ENCODE measurements around the gene G6PC3. TPM values are rescaled to one million over a fixed set of nuclear protein-coding genes. Genes with fewer than 3 reads are reported as not detected.
A peak's percentile ranks its signal among the peaks of the same experiment; 100 is the strongest.

The G6PC3 gene
- total and polyA plus RNA-seq, 12 donors = 28.9 to 114 (median 34.7) TPM

GRCh38 chr17:44123356-44124117 is 53.0 kb downstream of the G6PC3 start, which contains the start of gene HDAC5:
HDAC5 (minus strand) TSS chr17:44123641; CDS start chr17:44117515, 6,126 bp downstream.
- TF ChIP-seq CTCF (IDR thresholded peaks at IDR 0.05) = peak; percentile 43 to 84 (median 66)
- intact Hi-C loops (cut with DNase I) = loop anchor here in 4 of 10 donors (1.0 to 5.0 kb wide), 6 partner anchors 17 to 56 kb away; partner anchors contain the start of genes G6PC3 (in 2 of the 4), HROB (in 1 of the 4) and LSM12 (in 1 of the 4)
- H3K36me3 ChIP-seq = peaks cover 0 to 3% (median 0%) of the 10 kb centered on the region in 9 donors
- peak within 1 kb of the TSS; percentile 59 to 98 (median 94) for H3K27ac ChIP-seq
- no peaks in the 10 kb centered on the region for H3K9me3 ChIP-seq
- peaks cover 3 to 54% (median 48%) of the 10 kb centered on the region in 9 donors for H3K4me1 ChIP-seq
- H3K4me3 ChIP-seq = peak within 1 kb of the TSS; percentile 67 to 100 (median 94)
- DNase-seq = peak; percentile 96
- WGBS, 2 donors = 0% methylated on average over 54 to 66 of the region's 78 CpGs
- H3K27me3 ChIP-seq = no peaks in the 10 kb centered on the region
- ATAC-seq = peak; percentile 97 to 99 (median 98)

- WGBS, 2 donors = 5 to 7% methylated on average over 8 of the region's 8 CpGs
- peak overlapping the region; percentile 51 to 98 (median 94) for H3K27ac ChIP-seq
- no peak for ATAC-seq
- H3K4me1 ChIP-seq = peaks cover 3 to 48% (median 44%) of the 10 kb centered on the region in 9 donors
- peaks cover 0 to 3% (median 0%) of the 10 kb centered on the region in 9 donors for H3K36me3 ChIP-seq
- DNase-seq = no peak
- no peaks in the 10 kb centered on the region for H3K27me3 ChIP-seq
- intact Hi-C loops (cut with DNase I) = loop anchor here in 2 of 10 donors (5.0 kb wide), 2 partner anchors 52 to 57 kb away; partner anchors contain the start of genes G6PC3 (in 1 of the 2) and LSM12 (in 1 of the 2)
- H3K4me3 ChIP-seq = peak overlapping the region; percentile 46 to 100 (median 94)
- no peaks in the 10 kb centered on the region for H3K9me3 ChIP-seq
- TF ChIP-seq CTCF (IDR thresholded peaks at IDR 0.05) = peak in 2 of 9 donors; percentile 15 to 25
Measured at GRCh38 chr17:44124118-44124438, 53.5 kb downstream of the G6PC3 start.

Other genes with a start within 250 kb of the G6PC3 start
- 10 to 100 TPM; 16.6 to 84.2 (median 26.6) TPM for gene MPP3, start 237.6 kb upstream of the G6PC3 start, total RNA-seq
- gene MPP3, start 237.6 kb upstream of the G6PC3 start, polyA plus RNA-seq = 10 to 100 TPM; 41.0 to 90.1 TPM
- gene CD300LG, start 223.6 kb upstream of the G6PC3 start, total RNA-seq = 10 to 100 TPM in 7 of 10 donors, 1 to 10 TPM in 3; 3.8 to 70.9 (median 12.7) TPM
- 10 to 100 TPM; 30.0 to 34.3 TPM for gene CD300LG, start 223.6 kb upstream of the G6PC3 start, polyA plus RNA-seq
- gene MPP2, start 163.2 kb upstream of the G6PC3 start, total RNA-seq = 10 to 100 TPM in 8 of 10 donors, 1 to 10 TPM in 2; 9.1 to 20.7 (median 14.1) TPM
- gene MPP2, start 163.2 kb upstream of the G6PC3 start, polyA plus RNA-seq = 1 to 10 TPM; 5.0 to 5.4 TPM
- gene PPY, start 128.3 kb upstream of the G6PC3 start, total RNA-seq = not detected
- gene PPY, start 128.3 kb upstream of the G6PC3 start, polyA plus RNA-seq = not detected
- not detected for gene PYY, start 116.8 kb upstream of the G6PC3 start, total RNA-seq
- gene PYY, start 116.8 kb upstream of the G6PC3 start, polyA plus RNA-seq = under 1 TPM in 1 of 2 donors, not detected in 1; 0.06 TPM
- under 1 TPM; 0.30 to 0.86 (median 0.53) TPM for gene NAGS, start 66.1 kb upstream of the G6PC3 start, total RNA-seq
- gene NAGS, start 66.1 kb upstream of the G6PC3 start, polyA plus RNA-seq = under 1 TPM; 0.37 to 0.86 TPM
- gene TMEM101, start 55.8 kb upstream of the G6PC3 start, total RNA-seq = 10 to 100 TPM; 15.6 to 22.1 (median 17.9) TPM
- 10 to 100 TPM; 15.7 to 26.4 TPM for gene TMEM101, start 55.8 kb upstream of the G6PC3 start, polyA plus RNA-seq
- 10 to 100 TPM; 37.9 to 60.7 (median 43.8) TPM for gene LSM12, start 4.1 kb upstream of the G6PC3 start, total RNA-seq
- 10 to 100 TPM; 25.2 to 41.7 TPM for gene LSM12, start 4.1 kb upstream of the G6PC3 start, polyA plus RNA-seq
- gene HDAC5, start 52.9 kb downstream of the G6PC3 start, total RNA-seq = 10 to 100 TPM; 55.2 to 85.4 (median 68.3) TPM
- gene HDAC5, start 52.9 kb downstream of the G6PC3 start, polyA plus RNA-seq = 10 to 100 TPM; 56.3 to 63.7 TPM
- 1 to 10 TPM in 4 of 10 donors, under 1 TPM in 6; 0.49 to 1.9 (median 0.74) TPM for gene HROB, start 71.2 kb downstream of the G6PC3 start, total RNA-seq
- gene HROB, start 71.2 kb downstream of the G6PC3 start, polyA plus RNA-seq = under 1 TPM; 0.28 to 0.37 TPM
- gene ASB16, start 100.0 kb downstream of the G6PC3 start, total RNA-seq = 10 to 100 TPM; 12.4 to 16.4 (median 13.6) TPM
- 1 to 10 TPM in 1 of 2 donors, under 1 TPM in 1; 0.64 to 6.5 TPM for gene ASB16, start 100.0 kb downstream of the G6PC3 start, polyA plus RNA-seq
- gene TMUB2, start 116.2 kb downstream of the G6PC3 start, total RNA-seq = 10 to 100 TPM; 16.3 to 28.3 (median 19.6) TPM
- gene TMUB2, start 116.2 kb downstream of the G6PC3 start, polyA plus RNA-seq = 10 to 100 TPM; 27.8 to 37.2 TPM
- 10 to 100 TPM; 23.7 to 40.6 (median 32.4) TPM for gene ATXN7L3, start 129.1 kb downstream of the G6PC3 start, total RNA-seq
- gene ATXN7L3, start 129.1 kb downstream of the G6PC3 start, polyA plus RNA-seq = 10 to 100 TPM; 29.0 to 29.8 TPM
- gene UBTF, start 148.9 kb downstream of the G6PC3 start, total RNA-seq = 10 to 100 TPM; 35.9 to 56.3 (median 42.5) TPM
- gene UBTF, start 148.9 kb downstream of the G6PC3 start, polyA plus RNA-seq = 10 to 100 TPM; 30.8 to 34.4 TPM
- gene SLC4A1, start 197.4 kb downstream of the G6PC3 start, total RNA-seq = 1 to 10 TPM in 2 of 10 donors, under 1 TPM in 8; 0.11 to 2.4 (median 0.53) TPM
- gene SLC4A1, start 197.4 kb downstream of the G6PC3 start, polyA plus RNA-seq = under 1 TPM in 1 of 2 donors, not detected in 1; 0.06 TPM
- gene RUNDC3A, start 237.9 kb downstream of the G6PC3 start, total RNA-seq = 1 to 10 TPM in 4 of 10 donors, under 1 TPM in 5, not detected in 1; 0.15 to 1.9 (median 0.69) TPM
- under 1 TPM in 1 of 2 donors, not detected in 1; 0.38 TPM for gene RUNDC3A, start 237.9 kb downstream of the G6PC3 start, polyA plus RNA-seq

All from heart right ventricle (tissue), 16 donors.